ENCODE measurements around the gene GNAS.

GNAS gene

GRCh38 chr20:58886546-58886945 lies 34.0 kb downstream of the GNAS start:
- Histone ChIP-seq H3K36me3 (ENCODE audit: insufficient read depth) (no peaks in the 10 kb centered on the region), H2AFZ (ENCODE audit: low read depth) (no peak overlapping the region), H3K4me2 (peak overlapping the region; percentile 22; the same call in 1 of the 2 replicates), H3K27me3 (ENCODE audit: insufficient read depth, low read depth) (no peaks in the 10 kb centered on the region; the same call in 1 of the 2 replicates), H3K9ac (no peak overlapping the region), H3K4me1 (ENCODE audit: low read depth, poor library complexity, severe bottlenecking) (peaks cover 26% of the 10 kb centered on the region), H3K79me2 (ENCODE audit: insufficient read depth, low read depth) (peaks cover 4% of the 10 kb centered on the region; the same call in 1 of the 2 replicates), H3K4me3 (IDR thresholded peaks at IDR 0.05; ENCODE audit: insufficient read depth, low read depth, low read length) (no peak overlapping the region), H3K27ac (no peak overlapping the region; the same call in 1 of the 2 replicates), H4K20me1 (ENCODE audit: insufficient read depth) (no peaks in the 10 kb centered on the region)
- no peak for TF ChIP-seq CTCF (conservative IDR thresholded peaks at IDR 0.05; ENCODE audit: low read depth, low read length)

GRCh38 chr20:58888103-58888502 lies 35.6 kb downstream of the GNAS start:
- Histone ChIP-seq H2AFZ (ENCODE audit: low read depth) (peak overlapping the region; percentile 42; the same call in 1 of the 2 replicates), H3K27ac (peak overlapping the region; percentile 16; the same call in 1 of the 2 replicates), H3K9ac (peak overlapping the region; percentile 46; the same call in 1 of the 2 replicates), H3K36me3 (ENCODE audit: insufficient read depth) (no peaks in the 10 kb centered on the region), H3K4me2 (peak overlapping the region; percentile 22), H3K27me3 (ENCODE audit: insufficient read depth, low read depth) (no peaks in the 10 kb centered on the region; the same call in 1 of the 2 replicates), H4K20me1 (ENCODE audit: insufficient read depth) (0 out of 2 replicates have a peak, but pooled peaks cover under 1% of the 10 kb centered on the region), H3K79me2 (ENCODE audit: insufficient read depth, low read depth) (peaks cover 11% of the 10 kb centered on the region), H3K4me1 (ENCODE audit: low read depth, poor library complexity, severe bottlenecking) (peaks cover 26% of the 10 kb centered on the region), H3K4me3 (IDR thresholded peaks at IDR 0.05; ENCODE audit: insufficient read depth, low read depth, low read length) (no peak overlapping the region)
- TF ChIP-seq CTCF (conservative IDR thresholded peaks at IDR 0.05; ENCODE audit: low read depth, low read length), result no peak

- H3K4me1 ChIP-seq (ENCODE audit: low read depth, poor library complexity, severe bottlenecking), result peaks cover 32% of the 10 kb centered on the region
- no peaks in the 10 kb centered on the region; the same call in 1 of the 2 replicates for H3K27me3 ChIP-seq (ENCODE audit: insufficient read depth, low read depth)
- peaks cover 18% of the 10 kb centered on the region for H3K79me2 ChIP-seq (ENCODE audit: insufficient read depth, low read depth)
- TF ChIP-seq CTCF (conservative IDR thresholded peaks at IDR 0.05; ENCODE audit: low read depth, low read length), result no peak
- H3K9ac ChIP-seq, result peak overlapping the region; percentile 67; the same call in 1 of the 2 replicates
- peak overlapping the region; percentile 42; the same call in 1 of the 2 replicates for H2AFZ ChIP-seq (ENCODE audit: low read depth)
- H3K36me3 ChIP-seq (ENCODE audit: insufficient read depth), result no peaks in the 10 kb centered on the region
- peak overlapping the region; percentile 16; the same call in 1 of the 2 replicates for H3K27ac ChIP-seq
- H4K20me1 ChIP-seq (ENCODE audit: insufficient read depth), result peaks cover 7% of the 10 kb centered on the region; the same call in 1 of the 2 replicates
- no peak overlapping the region for H3K4me3 ChIP-seq (IDR thresholded peaks at IDR 0.05; ENCODE audit: insufficient read depth, low read depth, low read length)
- H3K4me2 ChIP-seq, result peak overlapping the region; percentile 22
Observed at GRCh38 chr20:58888521-58889333, 36.2 kb downstream of the GNAS start.

- Histone ChIP-seq H3K4me3 (IDR thresholded peaks at IDR 0.05; ENCODE audit: insufficient read depth, low read depth, low read length) (no peak overlapping the region), H3K9ac (peak overlapping the region; percentile 67; the same call in 1 of the 2 replicates), H4K20me1 (ENCODE audit: insufficient read depth) (peaks cover 13% of the 10 kb centered on the region; the same call in 1 of the 2 replicates), H2AFZ (ENCODE audit: low read depth) (no peak overlapping the region), H3K36me3 (ENCODE audit: insufficient read depth) (no peaks in the 10 kb centered on the region), H3K27me3 (ENCODE audit: insufficient read depth, low read depth) (no peaks in the 10 kb centered on the region; the same call in 1 of the 2 replicates), H3K4me1 (ENCODE audit: low read depth, poor library complexity, severe bottlenecking) (peaks cover 39% of the 10 kb centered on the region), H3K79me2 (ENCODE audit: insufficient read depth, low read depth) (peaks cover 24% of the 10 kb centered on the region), H3K4me2 (peak overlapping the region; percentile 34; the same call in 1 of the 2 replicates), H3K27ac (peak overlapping the region; percentile 38; the same call in 1 of the 2 replicates)
- TF ChIP-seq CTCF (conservative IDR thresholded peaks at IDR 0.05; ENCODE audit: low read depth, low read length), result no peak
Observed at GRCh38 chr20:58889334-58889760, 36.8 kb downstream of the GNAS start.

Measured in KMS-11 (cell line).